Neuronal stem cell (in vitro differentiated cells): ENCODE results near the gene GNAT2.
A peak's percentile ranks its signal among the peaks of the same experiment; 100 is the strongest.

ENCODE experiments used
- DNase-seq: peaks from one replicate; pipeline ENCODE4 v3.0.0-alpha.2; 2013; ENCODE audit warnings: low spot score
- H2AFZ ChIP-seq: one replicate; pipeline ENCODE4 v1.6.1; 2013; ENCODE audit warnings: mild to moderate bottlenecking, low read length, inconsistent platforms
- H2AK5ac ChIP-seq: 2 replicates; pipeline ENCODE4 v1.6.1; 2013; ENCODE audit warnings: low read depth, mild to moderate bottlenecking, inconsistent platforms, low read length, moderate library complexity, mixed read lengths
- H2BK120ac ChIP-seq: 2 replicates; pipeline ENCODE4 v1.6.1; 2013; ENCODE audit warnings: low read depth, mild to moderate bottlenecking, inconsistent platforms, low read length, moderate library complexity, mixed read lengths
- H2BK12ac ChIP-seq: one replicate; pipeline ENCODE4 v1.6.1; 2013; ENCODE audit warnings: low read length, inconsistent platforms
- H2BK15ac ChIP-seq: 2 replicates; pipeline ENCODE4 v1.6.1; 2013; ENCODE audit warnings: mild to moderate bottlenecking, low read length, inconsistent platforms, mixed read lengths
- H2BK5ac ChIP-seq: one replicate; pipeline ENCODE4 v1.6.1; 2013; ENCODE audit warnings: inconsistent platforms, mild to moderate bottlenecking, low read length, moderate library complexity
- H3K14ac ChIP-seq: one replicate; pipeline ENCODE4 v1.6.1; 2013; ENCODE audit warnings: low read length, inconsistent platforms
- H3K18ac ChIP-seq: 2 replicates; pipeline ENCODE4 v1.6.1; 2013; ENCODE audit warnings: low read length, inconsistent platforms
- H3K23ac ChIP-seq: 2 replicates; pipeline ENCODE4 v1.6.1; 2013; ENCODE audit warnings: low read depth, mild to moderate bottlenecking, mixed read lengths, low read length, inconsistent platforms; ENCODE audit not compliant: poor library complexity
- H3K27ac ChIP-seq: replicated peaks from 3 replicates; pipeline ENCODE4 v1.5.1; 2013; ENCODE audit warnings: low read length, inconsistent platforms
- H3K27me3 ChIP-seq, 3 experiments: 2 replicates each; pipeline ENCODE4 v1.6.1; 2013; ENCODE audit warnings: low read length in 3 of 3, mild to moderate bottlenecking in 2 of 3, inconsistent platforms in 1 of 3, low read depth in 1 of 3, mixed read lengths in 1 of 3, moderate library complexity in 1 of 3; ENCODE audit not compliant: control insufficient read depth in 3 of 3, insufficient read depth in 3 of 3
- H3K36me3 ChIP-seq, 2 donors: replicated peaks in 1 of 2; 2 replicates each; pipeline ENCODE4 v1.6.1; 2013; ENCODE audit warnings: low read length in 2 of 2; ENCODE audit not compliant: control insufficient read depth in 2 of 2, insufficient read depth in 2 of 2
- H3K4ac ChIP-seq: 2 replicates; pipeline ENCODE4 v1.6.1; 2013; ENCODE audit warnings: inconsistent platforms, mild to moderate bottlenecking, low read length, moderate library complexity
- H3K4me1 ChIP-seq, 2 donors: 1 replicate in 1 of 2; 2 replicates in 1 of 2; pipeline ENCODE4 v1.6.1; 2013; ENCODE audit warnings: low read length in 2 of 2, low read depth in 1 of 2; ENCODE audit not compliant: control insufficient read depth in 2 of 2, insufficient read depth in 1 of 2
- H3K4me2 ChIP-seq: one replicate; pipeline ENCODE4 v1.6.1; 2013; ENCODE audit warnings: mild to moderate bottlenecking, low read length, inconsistent platforms; ENCODE audit not compliant: insufficient read depth, poor library complexity, severe bottlenecking
- H3K4me3 ChIP-seq, 2 donors: 2 replicates each; pipeline ENCODE4 v1.5.1; 2013; ENCODE audit warnings: low read length in 2 of 2, mild to moderate bottlenecking in 2 of 2, inconsistent platforms in 1 of 2, moderate library complexity in 1 of 2
- H3K79me1 ChIP-seq: one replicate; pipeline ENCODE4 v1.6.1; 2013; ENCODE audit warnings: low read depth, mild to moderate bottlenecking, inconsistent platforms, low read length, moderate library complexity
- H3K9ac ChIP-seq: one replicate; pipeline ENCODE4 v1.6.1; 2013; ENCODE audit warnings: mild to moderate bottlenecking, low read depth, low read length, inconsistent platforms; ENCODE audit not compliant: poor library complexity
- H3K9me3 ChIP-seq, 2 donors: replicated peaks in 1 of 2; 2 replicates each; pipeline versions ENCODE3 to v1.6.1; 2013; ENCODE audit warnings: low read length in 2 of 2, mild to moderate bottlenecking in 2 of 2, inconsistent platforms in 1 of 2, low read depth in 1 of 2, mixed read lengths in 1 of 2, moderate library complexity in 1 of 2; ENCODE audit not compliant: control insufficient read depth in 2 of 2, insufficient read depth in 1 of 2
- H4K8ac ChIP-seq: one replicate; pipeline ENCODE4 v1.6.1; 2013; ENCODE audit warnings: low read depth, mild to moderate bottlenecking, inconsistent platforms, low read length, moderate library complexity
- H4K91ac ChIP-seq: one replicate; pipeline ENCODE4 v1.6.1; 2013; ENCODE audit warnings: low read length, low read depth, mild to moderate bottlenecking, inconsistent platforms; ENCODE audit not compliant: poor library complexity
- WGBS, 2 donors: extraction: QIAGEN DNeasy Blood & Tissue Kit; methylation state at CpG; one replicate each; pipeline ENCODE4 v1.1.7; 2013; ENCODE audit warnings: missing lambda C conversion rate in 2 of 2, mixed read lengths in 1 of 2; ENCODE audit not compliant: insufficient read length in 2 of 2, insufficient replicate concordance in 1 of 2; ENCODE audit errors: extremely low coverage in 2 of 2; 5-methylcytosine and 5-hydroxymethylcytosine counted together

GNAT2 gene

DNA sequence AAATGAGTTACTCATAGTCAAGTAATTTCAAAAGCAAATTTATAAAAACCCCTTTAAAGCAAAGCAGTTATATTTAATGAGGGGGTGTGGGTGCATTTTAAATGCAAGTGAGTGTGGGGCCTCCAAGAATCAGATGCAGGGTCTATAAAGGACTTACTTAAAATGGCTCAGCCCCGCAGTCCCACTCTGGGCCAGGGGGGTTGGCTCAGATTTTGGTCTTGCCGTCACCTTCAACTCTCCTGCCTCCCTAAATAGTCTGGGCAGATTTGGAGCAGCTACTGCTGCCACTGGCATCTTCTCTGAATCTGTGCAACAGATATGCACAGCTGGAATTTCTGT lies 16.4 kb upstream of the GNAT2 start:
- Histone ChIP-seq H2BK12ac (peak overlapping the region; percentile 18), H2AK5ac (no peak overlapping the region), H3K4me3 (no peak overlapping the region), H2BK5ac (no peak overlapping the region), H3K27me3 (no peaks in the 10 kb centered on the region), H4K91ac (no peak overlapping the region), H3K27ac (no peak overlapping the region), H2BK15ac (no peak overlapping the region), H3K4me2 (no peak overlapping the region), H3K9me3 (no peaks in the 10 kb centered on the region), H3K4ac (no peak overlapping the region), H3K18ac (no peak overlapping the region), H2BK120ac (no peak overlapping the region), H2AFZ (peak overlapping the region; percentile 40), H3K23ac (no peak overlapping the region), H3K9ac (no peak overlapping the region), H3K4me1 (peaks cover 6 to 17% of the 10 kb centered on the region in 2 donors), H3K36me3 (peaks cover 6 to 13% of the 10 kb centered on the region in 2 donors), H3K79me1 (peaks cover 1% of the 10 kb centered on the region), H3K14ac (no peak overlapping the region), H4K8ac (no peak overlapping the region)
- WGBS, 2 donors: no CpG with 5 or more reads among the region's 2 CpGs
- no peak for DNase-seq

DNA sequence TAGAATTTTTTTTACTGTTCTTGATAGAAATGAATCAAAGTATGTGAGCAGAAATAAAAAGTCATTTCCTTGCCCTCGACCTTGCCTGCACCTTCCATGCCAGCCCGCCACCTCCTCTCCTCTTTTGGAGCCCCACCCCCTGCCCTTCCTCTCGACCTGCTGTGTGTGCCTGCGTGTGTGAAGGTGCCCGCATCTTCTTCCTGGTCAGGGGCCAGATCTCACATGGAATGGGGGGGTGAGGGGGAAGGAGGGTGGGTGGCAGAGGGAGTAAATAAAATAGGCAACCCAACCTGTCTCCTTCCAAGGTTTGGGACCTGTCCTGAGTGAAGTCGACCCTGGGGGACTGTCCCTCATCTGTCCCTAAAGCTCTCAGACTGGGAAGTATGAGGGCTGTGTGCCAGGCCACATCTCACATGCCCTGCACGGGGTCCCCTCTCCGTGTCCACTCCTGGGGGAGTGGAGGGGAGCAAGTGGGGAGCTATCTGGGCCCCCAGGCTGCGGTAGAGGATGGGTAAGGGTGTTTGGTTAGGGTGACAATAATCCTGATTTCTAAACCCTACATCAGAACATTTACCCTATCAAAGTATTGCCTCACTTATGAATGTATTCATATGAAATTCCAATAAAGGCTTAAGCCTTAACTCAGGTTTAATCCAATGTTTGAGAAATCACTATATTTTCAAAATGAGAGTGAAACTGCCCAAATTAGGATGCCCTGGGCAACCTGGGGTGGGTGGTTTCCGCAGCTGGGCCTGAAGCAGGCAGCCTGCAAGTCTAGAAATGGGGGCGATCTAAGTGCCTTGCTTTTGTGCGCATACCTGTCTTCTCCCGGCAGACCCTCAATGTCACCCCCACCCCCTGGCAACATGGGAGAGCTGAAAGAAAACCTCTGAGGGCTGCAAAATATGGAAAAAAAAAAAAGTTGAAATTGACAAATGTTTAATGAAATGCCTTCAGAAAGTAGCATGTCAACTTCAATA lies 15.6 kb upstream of the GNAT2 start:
- H4K8ac ChIP-seq: peak overlapping the region; percentile 25
- no peak overlapping the region for H2BK5ac ChIP-seq
- H3K9ac ChIP-seq: no peak overlapping the region
- no peak overlapping the region for H2BK12ac ChIP-seq
- no peak overlapping the region for H3K23ac ChIP-seq
- H3K9me3 ChIP-seq: no peaks in the 10 kb centered on the region
- H3K4me2 ChIP-seq: no peak overlapping the region
- H3K18ac ChIP-seq: no peak overlapping the region
- WGBS, 2 donors: no CpG with 5 or more reads among the region's 13 CpGs
- no peak overlapping the region for H3K14ac ChIP-seq
- H3K27me3 ChIP-seq: no peaks in the 10 kb centered on the region
- no peak overlapping the region for H3K4me3 ChIP-seq
- no peak overlapping the region for H2AK5ac ChIP-seq
- no peak overlapping the region for H3K4ac ChIP-seq
- H4K91ac ChIP-seq: no peak overlapping the region
- no peak overlapping the region for H2BK120ac ChIP-seq
- H3K36me3 ChIP-seq: peaks cover 11 to 19% of the 10 kb centered on the region in 2 donors
- no peak overlapping the region for H3K27ac ChIP-seq
- peaks cover 6 to 17% of the 10 kb centered on the region in 2 donors for H3K4me1 ChIP-seq
- H2AFZ ChIP-seq: no peak overlapping the region
- no peak for DNase-seq
- no peak overlapping the region for H2BK15ac ChIP-seq
- H3K79me1 ChIP-seq: peaks cover 1% of the 10 kb centered on the region

- Histone ChIP-seq H3K27ac (no peak overlapping the region), H2BK5ac (no peak overlapping the region), H3K4ac (no peak overlapping the region), H2AFZ (no peak overlapping the region), H3K9ac (no peak overlapping the region), H3K4me3 (no peak overlapping the region), H2BK120ac (no peak overlapping the region), H3K79me1 (peaks cover 1% of the 10 kb centered on the region), H3K36me3 (peaks cover 18 to 26% of the 10 kb centered on the region in 2 donors), H4K8ac (no peak overlapping the region), H2AK5ac (no peak overlapping the region), H2BK15ac (no peak overlapping the region), H3K23ac (no peak overlapping the region), H3K14ac (no peak overlapping the region), H3K4me2 (no peak overlapping the region), H3K4me1 (peaks cover 6 to 17% of the 10 kb centered on the region in 2 donors), H3K18ac (no peak overlapping the region), H4K91ac (no peak overlapping the region), H2BK12ac (no peak overlapping the region), H3K9me3 (no peaks in the 10 kb centered on the region), H3K27me3 (no peaks in the 10 kb centered on the region)
- no CpG with 5 or more reads among the region's 6 CpGs for WGBS, 2 donors
- no peak for DNase-seq
These were observed 14.9 kb upstream of the GNAT2 start for GRCh38 chr1:109634292-109634691.

DNA sequence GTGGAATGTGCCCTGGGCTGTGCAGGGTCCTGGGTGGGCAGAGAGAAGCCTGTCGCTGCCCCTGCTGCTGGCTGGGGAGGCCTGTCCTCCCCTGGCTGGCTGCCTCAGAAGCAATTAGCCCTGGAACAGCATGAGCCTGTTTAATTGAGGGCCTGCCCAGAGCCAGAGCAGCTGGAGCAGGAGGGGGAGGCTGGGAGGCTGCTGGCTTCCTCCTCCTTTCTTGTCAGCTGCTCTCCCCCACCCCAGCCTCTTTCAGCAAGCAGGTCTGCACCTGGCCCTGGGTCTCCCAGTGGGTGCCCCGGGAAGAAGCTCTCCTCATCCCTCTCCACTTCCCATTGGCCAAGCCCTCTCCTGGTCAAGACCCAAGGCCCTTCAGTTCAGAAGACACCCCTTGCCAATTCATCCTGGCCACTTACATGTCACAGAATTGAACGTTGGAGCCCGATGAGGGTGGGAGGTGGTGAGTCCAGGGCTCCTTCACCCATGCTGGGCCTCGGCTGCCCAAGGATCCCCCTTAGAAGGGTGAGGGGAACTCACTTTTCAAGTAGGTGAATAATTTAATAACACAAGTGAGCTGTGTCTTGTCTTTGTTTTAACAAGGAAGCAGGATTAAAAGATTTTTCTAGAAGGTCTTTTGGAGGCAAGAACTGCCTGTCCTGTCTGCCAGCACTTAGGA lies 13.4 kb upstream of the GNAT2 start:
- Histone ChIP-seq H3K4ac (peak overlapping the region; percentile 13), H3K27ac (peak overlapping the region; percentile 76), H4K91ac (no peak overlapping the region), H4K8ac (no peak overlapping the region), H3K14ac (peak overlapping the region; percentile 60), H2AK5ac (peak overlapping the region; percentile 95), H2BK120ac (peak overlapping the region; percentile 97), H2AFZ (no peak overlapping the region), H3K4me1 (peaks cover 6 to 17% of the 10 kb centered on the region in 2 donors), H3K9ac (no peak overlapping the region), H3K23ac (no peak overlapping the region), H3K18ac (peak overlapping the region; percentile 85), H2BK15ac (peak overlapping the region; percentile 17), H2BK5ac (no peak overlapping the region), H3K4me3 (no peak overlapping the region), H3K79me1 (peaks cover 1% of the 10 kb centered on the region), H3K9me3 (no peaks in the 10 kb centered on the region), H3K36me3 (peaks cover 32 to 41% of the 10 kb centered on the region in 2 donors), H2BK12ac (no peak overlapping the region), H3K4me2 (peak overlapping the region; percentile 31), H3K27me3 (no peaks in the 10 kb centered on the region)
- peak; percentile 54 for DNase-seq
- no CpG with 5 or more reads among the region's 5 CpGs for WGBS, 2 donors
